Large intestine (tissue), 3 donors: ENCODE results near the gene JPH4. TPM values are rescaled to one million over a fixed set of nuclear protein-coding genes. Genes with fewer than 3 reads are reported as not detected.

ENCODE experiments used
- DNase-seq, 2 donors: peaks; one replicate each; pipeline versions ENCODE4 v3.0.0 to v3.0.0-alpha.2; 2013
- H3K27ac ChIP-seq: one replicate; pipeline ENCODE4 v1.5.1; 2013; ENCODE audit warnings: low read length
- H3K27me3 ChIP-seq: 2 replicates; pipeline ENCODE4 v1.6.1; 2013; ENCODE audit warnings: low read length; ENCODE audit not compliant: control insufficient read depth, insufficient read depth
- H3K36me3 ChIP-seq: 2 replicates; pipeline ENCODE4 v1.6.1; 2013; ENCODE audit warnings: low read length; ENCODE audit not compliant: control insufficient read depth, insufficient read depth
- H3K4me1 ChIP-seq: one replicate; pipeline ENCODE4 v1.6.1; 2013; ENCODE audit warnings: low read length; ENCODE audit not compliant: control insufficient read depth, insufficient read depth
- H3K4me3 ChIP-seq: one replicate; pipeline ENCODE4 v1.5.1; 2013; ENCODE audit warnings: low read length
- H3K9me3 ChIP-seq: one replicate; pipeline ENCODE4 v1.6.1; 2013; ENCODE audit warnings: mild to moderate bottlenecking, low read depth, low read length, moderate library complexity; ENCODE audit not compliant: control insufficient read depth
- WGBS: methylation state at CpG from one replicate; pipeline ENCODE4 v1.1.5; 2013; ENCODE audit warnings: low lambda C conversion rate; ENCODE audit not compliant: insufficient coverage; 5-methylcytosine and 5-hydroxymethylcytosine counted together
- polyA plus RNA-seq: library from polyadenylated mRNA; unstranded; fragments of 120-200 nt; gene quantifications from one replicate; pipeline ENCODE4 v1.2.1, GENCODE V29; 2013

JPH4 gene
- polyA plus RNA-seq, 1 donor: 6.6 TPM

DNA sequence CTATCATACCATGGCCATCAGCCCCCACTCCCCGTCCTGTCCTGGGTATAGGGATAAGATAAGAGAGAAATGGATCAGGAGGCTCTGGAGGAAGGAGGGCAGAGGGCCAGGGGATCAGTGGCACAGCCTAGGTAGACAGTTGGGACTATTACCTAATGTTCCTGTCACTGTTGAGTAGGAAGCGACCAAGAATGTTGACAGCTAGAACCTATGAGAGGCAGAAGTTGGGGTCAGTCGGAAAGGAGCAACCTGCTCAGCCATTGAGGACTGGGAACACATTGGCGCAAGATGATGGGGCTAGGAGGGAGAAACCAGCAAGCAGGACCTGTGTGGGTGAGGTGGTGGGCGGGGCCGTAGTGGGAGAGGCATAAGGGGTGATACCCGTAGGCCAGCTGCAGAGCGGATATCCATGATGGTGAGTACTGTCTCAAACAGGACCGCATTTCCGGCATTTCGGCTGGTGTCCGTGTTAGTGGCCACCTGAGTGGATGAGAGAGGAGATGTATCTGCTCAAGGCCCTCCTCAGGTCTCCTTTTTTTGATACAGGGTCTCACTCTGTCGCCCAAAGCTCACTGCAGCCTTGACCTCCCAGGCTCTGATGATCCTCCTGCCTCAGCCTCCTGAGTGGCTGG, 14.3 kb downstream of the JPH4 start:
- Histone ChIP-seq H3K9me3 (no peaks in the 10 kb centered on the region), H3K27ac (no peak overlapping the region), H3K36me3 (peaks cover 67% of the 10 kb centered on the region), H3K27me3 (no peaks in the 10 kb centered on the region), H3K4me1 (peaks cover 29% of the 10 kb centered on the region), H3K4me3 (no peak overlapping the region)
- no CpG with 5 or more reads among the region's 13 CpGs for WGBS
- no peak for DNase-seq

GRCh38 chr14:23563473-23564180, 15.0 kb downstream of the JPH4 start:
- Histone ChIP-seq H3K4me1 (peaks cover 30% of the 10 kb centered on the region), H3K9me3 (no peaks in the 10 kb centered on the region), H3K36me3 (peaks cover 74% of the 10 kb centered on the region), H3K27me3 (no peaks in the 10 kb centered on the region), H3K27ac (no peak overlapping the region), H3K4me3 (no peak overlapping the region)
- DNase-seq: no peak
- WGBS: no CpG with 5 or more reads among the region's 14 CpGs

GRCh38 chr14:23562822-23563472, 15.6 kb downstream of the JPH4 start:
- DNase-seq: peak in 1 of 2 donors; percentile 34
- Histone ChIP-seq H3K27ac (no peak overlapping the region), H3K4me1 (peaks cover 28% of the 10 kb centered on the region), H3K27me3 (no peaks in the 10 kb centered on the region), H3K9me3 (no peaks in the 10 kb centered on the region), H3K36me3 (peaks cover 74% of the 10 kb centered on the region), H3K4me3 (no peak overlapping the region)
- no CpG with 5 or more reads among the region's 2 CpGs for WGBS

GRCh38 chr14:23561873-23562821, 16.4 kb downstream of the JPH4 start:
- Histone ChIP-seq H3K9me3 (no peaks in the 10 kb centered on the region), H3K36me3 (peaks cover 74% of the 10 kb centered on the region), H3K27me3 (no peaks in the 10 kb centered on the region), H3K4me1 (peaks cover 32% of the 10 kb centered on the region), H3K27ac (no peak overlapping the region), H3K4me3 (no peak overlapping the region)
- whole genome bisulfite sequencing: no CpG with 5 or more reads among the region's 15 CpGs
- DNase-seq: peak in 1 of 2 donors; percentile 1

- no peak overlapping the region for H3K27ac ChIP-seq
- no peak for DNase-seq
- H3K27me3 ChIP-seq: no peaks in the 10 kb centered on the region
- H3K4me3 ChIP-seq: no peak overlapping the region
- no peaks in the 10 kb centered on the region for H3K9me3 ChIP-seq
- peaks cover 32% of the 10 kb centered on the region for H3K4me1 ChIP-seq
- WGBS: no CpG with 5 or more reads among the region's 2 CpGs
- peaks cover 71% of the 10 kb centered on the region for H3K36me3 ChIP-seq
Observed at GRCh38 chr14:23561259-23561658, 17.3 kb downstream of the JPH4 start.

DNA sequence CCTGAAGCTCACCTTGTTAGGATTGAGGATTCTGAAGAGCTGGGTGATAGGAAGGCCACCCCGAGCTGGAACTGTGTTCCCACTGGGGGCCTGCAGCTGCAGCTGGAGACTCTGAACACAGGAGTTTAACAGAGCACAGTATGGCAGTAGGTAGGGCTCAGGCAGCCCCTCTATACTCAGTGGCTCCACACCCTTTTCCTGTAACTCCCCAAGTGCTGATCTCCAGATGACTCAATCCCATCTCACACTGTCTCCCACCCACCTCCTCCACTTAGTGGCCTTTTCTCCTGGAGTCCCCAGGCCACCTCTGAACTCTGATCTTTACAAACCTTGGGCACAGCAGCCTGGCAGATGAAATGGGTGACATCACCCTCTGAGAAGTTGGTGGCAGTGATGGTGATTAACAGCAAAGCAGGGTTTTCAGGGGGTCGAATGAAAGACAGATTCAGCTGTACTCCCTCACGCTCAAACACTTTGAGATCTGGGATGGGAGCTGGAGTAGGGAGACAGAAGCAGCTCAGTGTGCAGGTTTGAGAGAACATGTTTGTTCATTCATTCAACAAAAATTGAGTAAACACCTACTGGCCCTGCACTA, 18.6 kb downstream of the JPH4 start:
- no peaks in the 10 kb centered on the region for H3K27me3 ChIP-seq
- H3K9me3 ChIP-seq: no peaks in the 10 kb centered on the region
- peak overlapping the region; percentile 94 for H3K27ac ChIP-seq
- no peak overlapping the region for H3K4me3 ChIP-seq
- peaks cover 31% of the 10 kb centered on the region for H3K4me1 ChIP-seq
- WGBS: 70% methylated on average over 2 of the region's 3 CpGs
- peaks cover 59% of the 10 kb centered on the region for H3K36me3 ChIP-seq
- DNase-seq: no peak

- H3K9me3 ChIP-seq: no peaks in the 10 kb centered on the region
- H3K27ac ChIP-seq: peak overlapping the region; percentile 94
- DNase-seq: peak in 1 of 2 donors; percentile 43
- WGBS: 60% methylated on average over 1 of the region's 21 CpGs
- H3K36me3 ChIP-seq: peaks cover 52% of the 10 kb centered on the region
- H3K4me1 ChIP-seq: peaks cover 31% of the 10 kb centered on the region
- H3K27me3 ChIP-seq: no peaks in the 10 kb centered on the region
- H3K4me3 ChIP-seq: no peak overlapping the region
Observed at GRCh38 chr14:23559010-23559925, 19.3 kb downstream of the JPH4 start.

DNA sequence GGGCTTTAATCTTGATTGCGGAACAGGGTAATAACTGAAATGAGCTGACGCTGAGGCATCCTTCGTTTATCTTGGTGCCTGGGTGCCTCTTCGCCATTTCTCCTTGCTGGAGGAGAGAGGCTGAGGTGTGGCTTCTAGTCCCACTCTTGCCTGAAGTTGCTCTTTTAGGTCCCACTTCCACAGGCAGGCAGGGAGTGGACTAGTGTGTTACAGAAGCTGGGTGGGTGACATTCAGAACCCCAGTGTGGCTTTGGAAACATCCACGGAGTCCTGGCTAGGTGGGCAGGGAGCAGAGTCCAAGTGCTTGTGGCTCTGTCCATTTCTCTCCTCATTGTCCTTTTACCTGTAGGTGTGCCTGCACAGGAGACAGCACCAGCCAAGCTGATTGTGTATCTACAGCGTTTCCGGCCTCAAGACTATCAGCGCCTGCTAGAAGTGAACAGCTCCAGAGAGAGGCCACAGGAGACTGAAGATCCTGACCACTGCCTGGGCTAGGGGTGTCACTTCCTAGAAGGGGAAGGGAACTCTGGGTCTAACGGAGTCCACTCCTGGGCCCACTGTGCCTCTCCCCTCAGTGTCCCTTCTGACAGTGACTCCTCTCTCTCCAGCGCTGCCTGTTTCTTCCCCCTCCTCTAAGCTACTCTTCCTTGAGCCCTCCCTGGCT, 20.1 kb downstream of the JPH4 start:
- Histone ChIP-seq H3K27ac (peak overlapping the region; percentile 94), H3K9me3 (no peaks in the 10 kb centered on the region), H3K4me3 (no peak overlapping the region), H3K36me3 (peaks cover 44% of the 10 kb centered on the region), H3K27me3 (no peaks in the 10 kb centered on the region), H3K4me1 (peaks cover 31% of the 10 kb centered on the region)
- peak; percentile 72 to 89 for DNase-seq
- WGBS: no CpG with 5 or more reads among the region's 10 CpGs

DNA sequence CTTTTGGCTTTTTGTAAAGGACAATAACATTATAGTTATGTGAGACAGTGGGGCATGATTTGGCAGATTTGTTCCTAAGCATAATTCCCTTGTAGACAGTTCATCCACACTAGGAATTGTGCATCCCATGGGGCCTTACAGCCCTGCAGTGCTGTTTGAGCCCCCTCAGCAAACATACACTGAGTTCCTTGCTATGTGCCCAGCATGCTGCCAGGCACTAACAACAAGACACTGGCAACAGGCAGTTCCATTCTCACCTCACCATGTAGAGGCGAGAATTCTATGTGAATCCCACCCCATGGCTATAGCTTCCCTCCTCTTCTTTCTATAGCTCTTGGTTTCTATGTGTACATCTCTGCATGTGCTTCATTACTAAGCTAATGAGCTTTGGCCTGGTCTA, 20.6 kb downstream of the JPH4 start:
- peak overlapping the region; percentile 94 for H3K27ac ChIP-seq
- no CpG with 5 or more reads among the region's 1 CpG for WGBS

More for the DNA sequence above, 20.6 kb downstream of the JPH4 start:
- peaks cover 31% of the 10 kb centered on the region for H3K4me1 ChIP-seq
- no peaks in the 10 kb centered on the region for H3K27me3 ChIP-seq
- H3K4me3 ChIP-seq: peak overlapping the region; percentile 5
- H3K9me3 ChIP-seq: no peaks in the 10 kb centered on the region
- no peak for DNase-seq
- H3K36me3 ChIP-seq: peaks cover 39% of the 10 kb centered on the region
